ENCODE measurements around the gene ELFN1.
"Not testable (repeated sequence)": the region's sequence is repeated elsewhere in the genome, so short reads cannot be mapped to it uniquely, and the experiment has no call there.

Gene ELFN1

GRCh38 chr7:1706381-1706720, 36.3 kb downstream of the ELFN1 start:
- no peak for FAIRE-seq
- no peak for DNase-seq (ENCODE audit: extremely low spot score, insufficient read length, low read depth)

- DNase-seq (ENCODE audit: extremely low spot score, insufficient read length, low read depth) (no peak), FAIRE-seq (no peak)
These were observed 36.9 kb downstream of the ELFN1 start for GRCh38 chr7:1706721-1707613.

GRCh38 chr7:1707756-1708595, 37.9 kb downstream of the ELFN1 start:
- DNase-seq (ENCODE audit: extremely low spot score, insufficient read length, low read depth) (no peak), FAIRE-seq (no peak)

GRCh38 chr7:1708596-1709251, 38.6 kb downstream of the ELFN1 start:
- no peak for FAIRE-seq
- no peak for DNase-seq (ENCODE audit: extremely low spot score, insufficient read length, low read depth)

DNA sequence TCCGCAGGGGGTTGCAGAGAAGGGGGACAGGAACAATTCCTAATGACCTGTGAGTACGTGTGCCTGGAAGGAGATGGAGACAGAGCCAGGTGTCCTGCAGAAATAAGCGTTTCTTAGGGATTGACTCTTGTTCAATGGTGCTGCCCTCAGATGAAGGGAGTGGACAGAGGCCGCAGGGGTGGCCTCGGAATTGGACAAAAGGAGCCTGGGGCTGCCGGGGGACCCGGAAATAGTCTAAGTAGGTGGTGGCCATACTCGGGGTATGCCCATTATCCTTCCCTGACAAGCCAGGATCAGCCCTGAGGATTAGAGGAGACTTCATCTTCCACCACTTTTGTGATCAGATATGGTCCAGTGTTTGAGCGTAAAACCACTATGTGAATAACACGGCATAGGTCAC, 39.2 kb downstream of the ELFN1 start:
- no peak for DNase-seq (ENCODE audit: extremely low spot score, insufficient read length, low read depth)
- no peak for FAIRE-seq

DNA sequence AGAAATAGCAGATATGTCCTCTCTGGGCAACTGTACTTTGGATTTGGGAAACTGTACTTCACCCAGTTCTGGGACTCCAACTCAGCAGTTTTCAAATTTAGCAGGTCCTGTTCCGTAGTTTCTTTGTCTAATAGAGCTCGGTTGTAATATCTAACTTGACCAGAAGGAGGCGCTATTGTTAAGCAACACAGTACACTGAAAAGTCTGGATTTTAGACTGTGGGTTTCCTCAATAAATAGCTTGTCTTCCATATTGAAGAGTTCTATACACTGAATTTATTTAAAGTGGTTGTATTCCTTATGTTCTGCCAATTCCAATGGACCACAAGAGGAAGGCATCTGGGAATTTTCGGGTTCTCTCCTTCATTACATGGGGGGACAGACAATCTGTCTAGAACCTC, 39.8 kb downstream of the ELFN1 start:
- FAIRE-seq (no peak), DNase-seq (ENCODE audit: extremely low spot score, insufficient read length, low read depth) (no peak)

DNA sequence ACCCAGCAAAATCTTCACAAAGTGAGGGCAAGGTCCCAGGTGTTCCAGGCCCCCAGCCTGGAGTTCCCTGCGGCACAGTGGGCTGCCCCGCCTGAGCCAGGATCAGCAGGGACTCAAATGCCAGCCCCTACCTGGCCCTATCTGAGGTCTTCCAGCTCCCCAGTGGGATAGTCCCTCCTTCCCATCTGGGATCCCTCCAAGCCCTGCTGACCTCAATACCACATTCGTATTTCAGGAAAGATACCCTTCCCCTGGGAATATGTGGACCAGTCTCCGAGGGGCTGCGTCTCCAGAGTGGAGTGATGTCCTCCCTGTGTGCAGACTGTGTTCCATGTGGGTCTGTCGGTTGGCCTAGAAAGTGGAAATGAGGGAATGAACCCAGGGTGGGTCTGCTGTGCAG, 40.9 kb downstream of the ELFN1 start:
- FAIRE-seq (no peak), DNase-seq (ENCODE audit: extremely low spot score, insufficient read length, low read depth) (no peak)

GRCh38 chr7:1712907-1713501, 42.9 kb downstream of the ELFN1 start:
- DNase-seq (ENCODE audit: extremely low spot score, insufficient read length, low read depth) (no peak), FAIRE-seq (no peak)

DNA sequence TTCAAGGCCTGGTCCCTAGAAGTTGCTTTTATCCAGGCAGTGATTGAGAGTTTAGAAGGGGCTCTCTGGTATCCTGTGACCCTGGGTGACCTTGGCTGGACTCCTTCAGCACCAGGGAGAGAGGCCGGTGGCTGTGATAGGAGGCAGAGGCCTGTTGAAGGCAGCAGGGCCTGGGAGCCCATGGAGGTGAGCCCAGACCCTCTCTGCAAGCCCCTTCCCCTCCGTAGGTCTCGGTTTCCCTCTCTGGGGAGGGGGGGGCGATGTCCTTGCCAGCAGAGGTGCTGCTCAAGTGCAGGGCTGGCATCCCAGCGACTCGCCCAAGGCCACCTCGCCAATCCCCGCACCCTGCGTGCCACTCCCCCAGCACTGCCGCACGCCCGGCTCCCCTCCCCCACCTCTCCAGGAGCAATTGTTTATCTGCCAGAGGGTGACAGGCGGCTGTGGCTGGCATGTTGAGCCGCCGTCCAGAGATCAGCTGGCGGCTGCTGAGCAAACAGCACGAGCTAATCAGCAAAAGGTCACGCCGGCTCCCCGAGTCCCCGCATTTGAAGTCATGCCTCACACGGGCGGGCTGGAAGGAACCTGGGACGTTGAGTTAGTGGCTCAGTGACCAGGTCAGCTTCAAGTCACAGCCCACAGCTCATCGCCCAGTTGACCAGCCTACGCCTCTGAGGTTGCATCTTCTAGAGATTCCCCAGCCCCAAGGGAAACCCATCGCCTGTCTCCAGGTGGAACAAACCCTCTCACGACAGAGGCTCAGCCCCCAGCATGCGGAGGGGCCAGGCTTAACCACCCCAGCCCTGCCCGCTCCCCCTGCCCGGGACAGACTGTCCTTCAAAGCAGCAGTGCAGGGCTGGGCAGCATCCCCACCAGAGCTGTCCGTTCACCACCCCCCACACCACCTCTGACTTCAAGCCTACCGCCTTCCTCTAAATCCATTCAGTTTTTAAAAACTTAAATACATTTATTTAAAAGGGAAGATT, 43.7 kb downstream of the ELFN1 start:
- DNase-seq (ENCODE audit: extremely low spot score, insufficient read length, low read depth) (no peak), FAIRE-seq (no peak)

DNA sequence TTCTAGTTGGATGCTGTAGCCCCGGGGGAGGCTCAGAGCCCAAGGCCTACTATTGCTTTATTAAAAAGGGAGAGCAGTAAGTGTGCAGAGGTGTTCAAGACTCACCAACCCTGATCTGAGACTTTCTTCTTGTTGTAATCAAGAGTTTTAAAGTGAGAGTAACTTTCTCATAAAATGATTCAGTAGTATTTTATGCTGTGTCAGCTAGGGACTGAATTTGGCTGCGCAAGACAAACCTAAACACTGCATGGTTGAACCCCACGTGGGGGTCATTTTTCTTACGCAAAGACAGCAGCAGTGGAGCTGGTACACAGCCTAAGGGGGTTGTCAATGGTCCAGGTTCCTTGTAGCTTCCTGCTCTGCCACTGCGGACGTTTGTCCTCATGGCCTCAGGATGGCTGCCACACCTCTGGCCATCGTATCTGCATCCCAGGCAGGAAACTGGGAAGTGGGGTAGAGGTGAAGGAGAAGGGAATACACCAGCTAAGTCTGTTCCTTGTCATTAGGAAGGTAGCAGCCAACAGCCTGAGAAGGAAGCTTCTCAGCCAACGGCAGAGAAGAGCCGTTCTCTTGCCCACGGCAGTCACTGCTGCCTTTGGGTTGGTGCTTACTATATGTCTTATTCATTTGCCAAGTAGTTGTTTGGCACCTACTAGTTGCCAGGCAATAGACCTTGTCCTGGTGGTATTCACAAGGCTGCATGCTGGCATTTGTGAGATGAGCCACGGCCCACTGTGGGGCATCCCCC, 44.7 kb downstream of the ELFN1 start:
- DNase-seq (ENCODE audit: extremely low spot score, insufficient read length, low read depth) (no peak), FAIRE-seq (no peak)

- FAIRE-seq (no peak), DNase-seq (ENCODE audit: extremely low spot score, insufficient read length, low read depth) (no peak)
These were observed 45.2 kb downstream of the ELFN1 start for GRCh38 chr7:1715331-1715625.

DNA sequence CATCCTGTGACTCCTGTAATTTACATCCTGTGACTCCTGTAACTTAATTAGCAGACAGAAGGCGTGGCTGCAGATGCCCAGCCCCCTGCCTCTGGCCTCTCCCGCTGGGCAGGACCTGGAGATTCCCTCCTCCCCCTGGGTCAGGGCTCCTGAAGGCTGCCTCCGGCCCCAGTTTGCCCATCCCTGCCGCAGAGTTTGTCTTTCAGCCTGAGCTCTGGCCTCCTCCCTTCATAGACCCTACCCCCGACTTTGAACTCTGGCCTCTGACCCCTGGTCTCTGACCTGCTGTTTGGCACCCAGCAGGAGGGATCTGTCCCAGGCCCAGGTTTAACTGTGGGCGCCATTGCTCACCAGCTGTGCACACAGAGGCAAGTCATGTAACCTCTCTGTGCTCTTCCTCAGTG, 45.6 kb downstream of the ELFN1 start:
- no peak for DNase-seq (ENCODE audit: extremely low spot score, insufficient read length, low read depth)
- no peak for FAIRE-seq

GRCh38 chr7:1716263-1717094, 46.4 kb downstream of the ELFN1 start:
- DNase-seq (ENCODE audit: extremely low spot score, insufficient read length, low read depth) (no peak), FAIRE-seq (no peak)

GRCh38 chr7:1717095-1717483, 47.0 kb downstream of the ELFN1 start:
- no peak for FAIRE-seq

GRCh38 chr7:1717903-1718676, 48.0 kb downstream of the ELFN1 start:
- DNase-seq (ENCODE audit: extremely low spot score, insufficient read length, low read depth) (no peak), FAIRE-seq (no peak)

More at GRCh38 chr7:1717095-1717483, 47.0 kb downstream of the ELFN1 start:
- no peak for DNase-seq (ENCODE audit: extremely low spot score, insufficient read length, low read depth)

GRCh38 chr7:1718850-1719249, 48.8 kb downstream of the ELFN1 start:
- FAIRE-seq; DNase-seq (ENCODE audit: extremely low spot score, insufficient read length, low read depth): not testable (repeated sequence)

GRCh38 chr7:1719256-1719655, 49.2 kb downstream of the ELFN1 start:
- not testable (repeated sequence) for DNase-seq (ENCODE audit: extremely low spot score, insufficient read length, low read depth)

More at GRCh38 chr7:1719256-1719655, 49.2 kb downstream of the ELFN1 start:
- FAIRE-seq = not testable (repeated sequence)

Data from GM18507 (cell line).